PFSK-1 (cell line): ENCODE measurements around the gene ALOX12B.

Source experiments
- FOXP2 ChIP-seq: optimal IDR thresholded peaks from 2 replicates; pipeline ENCODE3; 2011; ENCODE audit warnings: borderline replicate concordance, control low read depth, inconsistent platforms; ENCODE audit not compliant: insufficient read depth; ENCODE audit errors: extremely low read length, extremely low read depth
- POLR2AphosphoS5 ChIP-seq: IDR thresholded peaks from 2 replicates; pipeline ENCODE4 v1.6.1; 2012; ENCODE audit warnings: low read depth, mild to moderate bottlenecking, control low read depth, low read length, moderate library complexity
- REST ChIP-seq, 2 experiments: IDR thresholded peaks; 2 replicates each; pipeline versions ENCODE4 v1.6.1 to v1.8.0; 2011 to 2012; ENCODE audit warnings: low read depth in 2 of 2, low read length in 2 of 2, control low read depth in 1 of 2, inconsistent platforms in 1 of 2, mild to moderate bottlenecking in 1 of 2, moderate library complexity in 1 of 2; ENCODE audit not compliant: insufficient read depth in 1 of 2
- SIN3A ChIP-seq: IDR thresholded peaks from 2 replicates; pipeline ENCODE4 v1.6.1; 2012; ENCODE audit warnings: mild to moderate bottlenecking, low read length, moderate library complexity, borderline replicate concordance; ENCODE audit not compliant: insufficient read depth
- TAF1 ChIP-seq: IDR thresholded peaks from 2 replicates; pipeline ENCODE4 v1.6.1; 2012; ENCODE audit warnings: low read length, control low read depth, borderline replicate concordance; ENCODE audit not compliant: insufficient read depth

DNA sequence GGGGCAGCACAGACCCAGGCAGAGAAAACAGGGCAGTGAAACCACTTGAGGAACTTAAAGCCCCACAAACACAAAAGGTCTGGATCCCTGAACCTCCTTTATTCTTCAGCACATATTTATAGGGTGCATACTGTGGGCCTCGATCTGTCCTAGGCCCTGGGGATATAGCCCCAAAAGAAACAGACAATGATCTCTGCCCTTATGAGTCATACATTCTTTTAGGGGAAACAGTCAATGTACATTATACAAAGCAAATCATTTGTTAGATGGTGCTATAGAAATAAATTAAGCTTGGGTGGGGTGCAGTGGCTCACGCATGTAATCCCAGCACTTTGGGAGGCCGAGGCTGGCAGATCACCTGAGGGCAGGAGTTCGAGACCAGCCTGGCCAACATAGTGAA lies 46.4 kb upstream of the ALOX12B start:
- TF ChIP-seq POLR2AphosphoS5 (no peak), SIN3A (no peak), FOXP2 (no peak), TAF1 (no peak), REST (IDR thresholded peaks at IDR 0.05; ENCODE audit: insufficient read depth in 1 of 2, low read depth in 2 of 2, low read length in 2 of 2) (no peak)
